HCT116 (cell line): ENCODE measurements around the gene APBA1. TPM values are rescaled to one million over a fixed set of nuclear protein-coding genes. Genes with fewer than 3 reads are reported as not detected.

ENCODE experiments used
- ATAC-seq: fragments of 200-7000 bp; cut with Tn5 transposase; 2 replicates; pipeline ENCODE4 v1.9.1; 2020; ENCODE audit warnings: mild to moderate bottlenecking, moderate library complexity
- BruUV-seq: library from RNA; stranded (reverse); fragments of 400-500 nt; replicated peaks from 2 replicates; lab custom pipeline; 2021; lab: Mats Ljungman, UMichigan
- CTCF ChIA-PET: fragments of 300-600 bp; sonication (Branson Sonifier 250); formaldehyde crosslinking; loops from one replicate; lab custom pipeline; 2021; ENCODE audit warnings: antibody characterized with exemption; lab: Charles Lee
- POLR2A ChIA-PET: fragments of 300-600, 350-600 bp; sonication (Branson Sonifier 250); formaldehyde crosslinking; loops from one replicate; lab custom pipeline; 2021; ENCODE audit warnings: antibody characterized with exemption; lab: Charles Lee
- RAD21 ChIA-PET, 2 experiments: fragments of 300-600 bp; sonication (Branson Sonifier 250); formaldehyde crosslinking; loops; one replicate each; lab custom pipeline; 2023; ENCODE audit warnings: low total read pairs in 2 of 2; ENCODE audit not compliant: uncharacterized antibody in 2 of 2, unreplicated experiment in 2 of 2, low non-redundant PET in 1 of 2; lab: Charles Lee
- DNase-seq: peaks from one replicate; pipeline ENCODE4 v3.0.0-alpha.2; 2010; ENCODE audit warnings: low read depth, low spot score
- H2AFZ ChIP-seq: fragments of 200-600 bp; shearing (Covaris generic), sonication (generic); 2 replicates; pipeline ENCODE4 v1.6.1; 2017; ENCODE audit warnings: low read depth, mixed run types, mixed read lengths, antibody characterized with exemption, low read length; ENCODE audit not compliant: poor library complexity, severe bottlenecking
- H3K27ac ChIP-seq: 2 replicates; pipeline ENCODE4 v1.5.1; 2012; ENCODE audit warnings: low read depth, low read length
- H3K27me3 ChIP-seq: fragments of 200-600 bp; sonication (generic); 2 replicates; pipeline ENCODE4 v1.6.1; 2016; ENCODE audit warnings: mixed run types, low read length, mixed read lengths; ENCODE audit not compliant: insufficient read depth
- H3K36me3 ChIP-seq, 2 experiments: fragments of 200-500 bp in 1 of 2; fragments of 200-600 bp in 1 of 2; sonication (Bioruptor generic) in 1 of 2; sonication (generic) in 1 of 2; 2 replicates each; pipeline versions ENCODE4 v1.5.1 to v1.6.1; 2014 to 2016; ENCODE audit warnings: low read length in 2 of 2, inconsistent platforms in 1 of 2, mixed read lengths in 1 of 2, mixed run types in 1 of 2; ENCODE audit not compliant: insufficient read depth in 2 of 2, control insufficient read depth in 1 of 2
- H3K4me1 ChIP-seq, 2 experiments: fragments of 200-600 bp in 1 of 2; sonication (generic) in 1 of 2; 2 replicates each; pipeline versions ENCODE4 v1.5.1 to v1.6.1; 2012 to 2017; ENCODE audit warnings: low read length in 2 of 2, inconsistent platforms in 1 of 2, mild to moderate bottlenecking in 1 of 2, mixed read lengths in 1 of 2, mixed run types in 1 of 2, moderate library complexity in 1 of 2; ENCODE audit not compliant: insufficient read depth in 2 of 2, control insufficient read depth in 1 of 2
- H3K4me2 ChIP-seq: fragments of 200-600 bp; sonication (generic); 2 replicates; pipeline ENCODE4 v1.6.1; 2017; ENCODE audit warnings: mixed run types, low read length, mixed read lengths
- H3K4me3 ChIP-seq, 2 experiments: fragments of 200-600 bp in 1 of 2; sonication (generic) in 1 of 2; replicated peaks in 1 of 2; 2 replicates each; pipeline ENCODE4 v1.5.1; 2011 to 2016; ENCODE audit warnings: low read length in 2 of 2, control low read depth in 1 of 2, low read depth in 1 of 2, mild to moderate bottlenecking in 1 of 2, mixed read lengths in 1 of 2, mixed run types in 1 of 2
- H3K79me2 ChIP-seq: fragments of 200-600 bp; sonication (generic); 2 replicates; pipeline ENCODE4 v1.6.1; 2017; ENCODE audit warnings: mild to moderate bottlenecking, mixed run types, low read length, moderate library complexity, mixed read lengths; ENCODE audit not compliant: insufficient read depth
- H3K9ac ChIP-seq: fragments of 200-600 bp; sonication (generic); 2 replicates; pipeline ENCODE4 v1.6.1; 2016; ENCODE audit warnings: low read length, mixed read lengths
- H3K9me2 ChIP-seq: fragments of 200-600 bp; sonication (generic), shearing (Covaris generic); 2 replicates; pipeline ENCODE4 v1.6.1; 2017; ENCODE audit warnings: mixed run types, mild to moderate bottlenecking, moderate library complexity; ENCODE audit not compliant: insufficient read depth
- H3K9me3 ChIP-seq, 2 experiments: fragments of 200-500 bp in 1 of 2; fragments of 200-600 bp in 1 of 2; sonication (Bioruptor generic) in 1 of 2; sonication (generic) in 1 of 2; 2 replicates each; pipeline ENCODE4 v1.6.1; 2014 to 2017; ENCODE audit warnings: low read length in 2 of 2, mixed read lengths in 2 of 2, inconsistent platforms in 1 of 2, low read depth in 1 of 2, mild to moderate bottlenecking in 1 of 2, mixed run types in 1 of 2, moderate library complexity in 1 of 2; ENCODE audit not compliant: control insufficient read depth in 1 of 2, insufficient read depth in 1 of 2
- H4K20me1 ChIP-seq: fragments of 200-600 bp; sonication (generic), shearing (Covaris generic); 2 replicates; pipeline ENCODE4 v1.6.1; 2017; ENCODE audit warnings: mixed run types, mild to moderate bottlenecking, moderate library complexity; ENCODE audit not compliant: insufficient read depth
- CBX3 ChIP-seq: IDR thresholded peaks from 2 replicates; pipeline ENCODE4 v1.6.1; 2012; ENCODE audit warnings: low read depth
- CEBPB ChIP-seq: IDR thresholded peaks from 2 replicates; pipeline ENCODE4 v1.6.1; 2012; ENCODE audit warnings: low read depth
- EGR1 ChIP-seq: IDR thresholded peaks from 2 replicates; pipeline ENCODE4 v1.6.1; 2012; ENCODE audit warnings: low read depth
- ELF1 ChIP-seq: IDR thresholded peaks from 2 replicates; pipeline ENCODE4 v1.6.1; 2012; ENCODE audit warnings: low read depth, borderline replicate concordance
- EZH2 ChIP-seq: fragments of 200-600 bp; sonication (generic); IDR thresholded peaks from 2 replicates; pipeline ENCODE4 v1.6.1; 2017; ENCODE audit warnings: antibody characterized with exemption, mixed run types
- EZH2phosphoT487 ChIP-seq: fragments of 200-600 bp; IDR thresholded peaks from 2 replicates; pipeline ENCODE4 v1.6.1; 2018; ENCODE audit warnings: antibody characterized with exemption, borderline replicate concordance
- FOSL1 ChIP-seq: IDR thresholded peaks from 2 replicates; pipeline ENCODE4 v1.6.1; 2012; ENCODE audit warnings: low read depth
- POLR2A ChIP-seq: IDR thresholded peaks from 2 replicates; pipeline ENCODE4 v1.7.0; 2011; ENCODE audit warnings: borderline replicate concordance; ENCODE audit not compliant: insufficient read depth, insufficient read length; ENCODE audit errors: extremely low read depth
- POLR2AphosphoS5 ChIP-seq: IDR thresholded peaks from 2 replicates; pipeline ENCODE4 v1.6.1; 2011; ENCODE audit warnings: mild to moderate bottlenecking, low read depth, low read length, moderate library complexity
- RAD21 ChIP-seq: IDR thresholded peaks from 2 replicates; pipeline ENCODE4 v1.6.1; 2012; ENCODE audit warnings: low read depth, mild to moderate bottlenecking
- SIN3A ChIP-seq: IDR thresholded peaks from 2 replicates; pipeline ENCODE4 v1.6.1; 2012; ENCODE audit warnings: low read depth
- SP1 ChIP-seq: IDR thresholded peaks from 2 replicates; pipeline ENCODE4 v1.6.1; 2012; ENCODE audit warnings: low read depth
- SRF ChIP-seq: IDR thresholded peaks from 2 replicates; pipeline ENCODE4 v1.6.1; 2012; ENCODE audit warnings: low read depth
- TCF7L2 ChIP-seq: IDR thresholded peaks from 2 replicates; pipeline ENCODE4 v1.7.0; 2011; ENCODE audit warnings: borderline replicate concordance, inconsistent platforms; ENCODE audit not compliant: insufficient read depth, insufficient read length; ENCODE audit errors: extremely low read depth
- YY1 ChIP-seq: IDR thresholded peaks from 2 replicates; pipeline ENCODE4 v1.6.1; 2011; ENCODE audit warnings: low read length, low read depth, moderate library complexity, mild to moderate bottlenecking; ENCODE audit not compliant: insufficient replicate concordance; ENCODE audit errors: extremely low read depth
- ZFX ChIP-seq: fragments of 450-650 bp; IDR thresholded peaks from 2 replicates; pipeline ENCODE4 v1.6.1; 2017
- ZNF274 ChIP-seq: fragments of 200-500 bp; sonication (Bioruptor generic); IDR thresholded peaks from 2 replicates; pipeline ENCODE4 v1.6.1; 2014; ENCODE audit warnings: mild to moderate bottlenecking, low read depth, low read length, inconsistent platforms
- intact Hi-C: fragments of 100-400 bp; cut with micrococcal nuclease; formaldehyde crosslinking; loops from 2 replicates; pipeline ENCODE4 v1.10.0; 2022
- total RNA-seq: library from RNA; stranded (reverse); gene quantifications from one replicate; pipeline ENCODE4 v1.2.1, GENCODE V29; 2021; ENCODE audit not compliant: unreplicated experiment
- TF ChIP-seq, protein P1 (sequence below): IDR thresholded peaks from 2 replicates; pipeline ENCODE4 v1.6.1; 2012
- TF ChIP-seq, protein P2 (sequence below): IDR thresholded peaks from 2 replicates; pipeline ENCODE4 v1.6.1; 2012
- TF ChIP-seq, protein P3 (sequence below): IDR thresholded peaks from 2 replicates; pipeline ENCODE4 v1.6.1; 2012; ENCODE audit warnings: low read depth

APBA1 gene
- total RNA-seq, 1 experiment from 2014 or later, result 0.20 TPM

DNA sequence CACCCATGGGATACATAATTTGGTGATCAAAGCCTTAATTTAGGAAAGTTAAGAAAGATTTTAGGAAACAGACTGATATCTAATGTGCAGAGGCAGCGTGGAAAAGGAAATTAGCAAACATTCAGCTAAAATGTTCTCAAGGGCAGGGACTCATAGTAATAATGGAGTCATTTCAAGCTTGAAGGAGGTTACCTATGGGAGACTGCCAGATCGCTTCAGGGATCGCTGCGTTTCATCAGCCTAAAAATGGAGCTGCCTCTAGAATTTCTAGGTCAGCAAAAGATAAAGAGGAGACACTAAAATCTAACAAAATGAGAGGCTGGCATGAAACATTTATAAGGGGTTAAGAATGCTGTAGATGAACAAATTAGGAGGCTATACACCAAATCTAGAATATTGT lies 115.5 kb downstream of the APBA1 start:
- intact Hi-C loops, result no loop called here
- ChIA-PET RAD21 (no interaction called here), CTCF (no interaction called here), POLR2A (no interaction called here)
- Histone ChIP-seq H3K9me3 (no peaks in the 10 kb centered on the region), H4K20me1 (no peaks in the 10 kb centered on the region), H3K27ac (no peak overlapping the region), H3K27me3 (peaks cover 61% of the 10 kb centered on the region), H2AFZ (no peak overlapping the region), H3K4me2 (no peak overlapping the region), H3K36me3 (no peaks in the 10 kb centered on the region), H3K4me3 (no peak overlapping the region), H3K79me2 (no peaks in the 10 kb centered on the region), H3K9me2 (no peaks in the 10 kb centered on the region), H3K4me1 (no peaks in the 10 kb centered on the region), H3K9ac (no peak overlapping the region)
- TF ChIP-seq TCF7L2 (no peak), EZH2 (no peak), POLR2A (no peak), ELF1 (no peak), CBX3 (no peak), SP1 (no peak), ZFX (no peak)
- TF ChIP-seq, protein P1, sequence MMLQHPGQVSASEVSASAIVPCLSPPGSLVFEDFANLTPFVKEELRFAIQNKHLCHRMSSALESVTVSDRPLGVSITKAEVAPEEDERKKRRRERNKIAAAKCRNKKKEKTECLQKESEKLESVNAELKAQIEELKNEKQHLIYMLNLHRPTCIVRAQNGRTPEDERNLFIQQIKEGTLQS, result no peak
- ATAC-seq, result no peak
- DNase-seq, result no peak
- no TSS peak for BruUV-seq

DNA sequence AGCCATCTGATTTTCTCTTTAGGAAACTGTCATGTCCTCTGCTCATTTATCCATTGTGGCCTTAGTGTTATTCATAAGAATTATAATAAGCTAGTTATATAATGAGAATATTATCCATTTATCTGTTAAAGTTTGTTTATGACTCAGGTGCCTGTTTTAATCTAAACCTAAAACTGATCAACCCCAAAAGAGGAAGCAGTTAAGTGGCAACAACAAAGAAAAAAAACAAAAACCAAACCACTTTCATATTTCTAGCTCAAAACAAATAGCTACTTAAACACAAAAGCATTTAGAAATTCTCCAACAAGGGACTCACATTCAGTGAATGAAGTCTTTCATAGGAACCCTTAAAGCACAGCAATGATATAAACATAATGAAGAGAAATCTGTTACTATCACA lies 116.4 kb downstream of the APBA1 start:
- no peak overlapping the region for H3K9ac ChIP-seq
- ChIA-PET RAD21 (no interaction called here), POLR2A (no interaction called here), CTCF (no interaction called here)
- no peak overlapping the region for H3K4me3 ChIP-seq
- intact Hi-C loops, result no loop called here
- H3K9me3 ChIP-seq, result no peaks in the 10 kb centered on the region
- ATAC-seq, result no peak
- no peaks in the 10 kb centered on the region for H3K79me2 ChIP-seq
- no peak overlapping the region for H3K27ac ChIP-seq
- no peaks in the 10 kb centered on the region for H3K36me3 ChIP-seq
- no peaks in the 10 kb centered on the region for H3K4me1 ChIP-seq
- no peaks in the 10 kb centered on the region for H3K9me2 ChIP-seq
- TF ChIP-seq ELF1 (no peak), EZH2phosphoT487 (no peak), TCF7L2 (no peak), EZH2 (no peak), EGR1 (no peak), YY1 (no peak), POLR2AphosphoS5 (no peak), ZNF274 (no peak), RAD21 (no peak), SIN3A (no peak), CEBPB (no peak), ZFX (no peak), SRF (no peak), POLR2A (no peak), FOSL1 (no peak), SP1 (no peak)
- TF ChIP-seq, protein P2, sequence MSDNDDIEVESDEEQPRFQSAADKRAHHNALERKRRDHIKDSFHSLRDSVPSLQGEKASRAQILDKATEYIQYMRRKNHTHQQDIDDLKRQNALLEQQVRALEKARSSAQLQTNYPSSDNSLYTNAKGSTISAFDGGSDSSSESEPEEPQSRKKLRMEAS, result no peak
- TF ChIP-seq, protein P3, sequence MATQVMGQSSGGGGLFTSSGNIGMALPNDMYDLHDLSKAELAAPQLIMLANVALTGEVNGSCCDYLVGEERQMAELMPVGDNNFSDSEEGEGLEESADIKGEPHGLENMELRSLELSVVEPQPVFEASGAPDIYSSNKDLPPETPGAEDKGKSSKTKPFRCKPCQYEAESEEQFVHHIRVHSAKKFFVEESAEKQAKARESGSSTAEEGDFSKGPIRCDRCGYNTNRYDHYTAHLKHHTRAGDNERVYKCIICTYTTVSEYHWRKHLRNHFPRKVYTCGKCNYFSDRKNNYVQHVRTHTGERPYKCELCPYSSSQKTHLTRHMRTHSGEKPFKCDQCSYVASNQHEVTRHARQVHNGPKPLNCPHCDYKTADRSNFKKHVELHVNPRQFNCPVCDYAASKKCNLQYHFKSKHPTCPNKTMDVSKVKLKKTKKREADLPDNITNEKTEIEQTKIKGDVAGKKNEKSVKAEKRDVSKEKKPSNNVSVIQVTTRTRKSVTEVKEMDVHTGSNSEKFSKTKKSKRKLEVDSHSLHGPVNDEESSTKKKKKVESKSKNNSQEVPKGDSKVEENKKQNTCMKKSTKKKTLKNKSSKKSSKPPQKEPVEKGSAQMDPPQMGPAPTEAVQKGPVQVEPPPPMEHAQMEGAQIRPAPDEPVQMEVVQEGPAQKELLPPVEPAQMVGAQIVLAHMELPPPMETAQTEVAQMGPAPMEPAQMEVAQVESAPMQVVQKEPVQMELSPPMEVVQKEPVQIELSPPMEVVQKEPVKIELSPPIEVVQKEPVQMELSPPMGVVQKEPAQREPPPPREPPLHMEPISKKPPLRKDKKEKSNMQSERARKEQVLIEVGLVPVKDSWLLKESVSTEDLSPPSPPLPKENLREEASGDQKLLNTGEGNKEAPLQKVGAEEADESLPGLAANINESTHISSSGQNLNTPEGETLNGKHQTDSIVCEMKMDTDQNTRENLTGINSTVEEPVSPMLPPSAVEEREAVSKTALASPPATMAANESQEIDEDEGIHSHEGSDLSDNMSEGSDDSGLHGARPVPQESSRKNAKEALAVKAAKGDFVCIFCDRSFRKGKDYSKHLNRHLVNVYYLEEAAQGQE, result no peak
- H3K4me2 ChIP-seq, result no peak overlapping the region
- no peak overlapping the region for H2AFZ ChIP-seq
- DNase-seq, result no peak
- BruUV-seq, result no TSS peak
- no peaks in the 10 kb centered on the region for H4K20me1 ChIP-seq
- H3K27me3 ChIP-seq, result peaks cover 61% of the 10 kb centered on the region
